ENCODE data around the gene PERM1.
"Not testable (repeated sequence)": the region's sequence is repeated elsewhere in the genome, so short reads cannot be mapped to it uniquely, and the experiment has no call there.

The PERM1 gene

DNA sequence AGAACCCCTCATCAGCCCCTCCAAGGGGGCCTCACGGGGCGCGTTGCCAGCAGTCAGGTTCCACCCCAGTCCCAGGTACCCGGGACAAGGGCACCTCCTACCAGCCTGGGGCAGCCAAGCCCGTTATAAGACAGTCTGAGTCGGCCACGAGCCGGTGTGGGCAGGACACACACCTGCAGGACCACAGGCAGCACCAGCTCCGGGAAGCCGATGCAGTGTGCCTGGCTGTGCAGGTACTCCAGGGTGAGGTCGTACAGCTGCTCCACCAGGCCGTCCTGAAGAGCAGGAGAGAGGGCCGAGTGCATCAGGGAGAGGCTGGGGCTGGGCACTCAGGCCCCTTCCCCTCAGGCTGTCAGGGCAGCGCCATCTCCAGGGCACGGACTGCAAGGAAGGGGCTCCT, 33.9 kb downstream of the PERM1 start:
- no peak for DNase-seq (ENCODE audit: low read depth, low spot score)

DNA sequence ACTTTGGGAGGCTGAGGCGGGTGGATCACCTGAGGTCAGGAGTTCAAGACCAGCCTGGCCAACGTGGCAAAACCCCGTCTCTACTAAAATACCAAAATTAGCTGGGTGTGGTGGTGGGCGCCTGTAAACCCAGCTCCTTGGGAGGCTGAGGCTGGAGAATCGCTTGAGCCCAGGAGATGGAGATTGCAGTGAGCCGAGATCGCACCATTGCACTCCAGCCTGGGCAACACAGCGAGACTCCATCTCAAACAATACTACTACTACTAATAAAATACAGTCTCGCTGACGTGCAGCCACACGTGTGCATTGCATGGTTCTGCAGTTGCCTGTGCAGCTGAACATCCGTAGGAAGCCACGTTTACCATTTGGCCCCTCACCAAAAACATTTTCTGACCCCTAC, 35.1 kb downstream of the PERM1 start:
- not testable (repeated sequence) for DNase-seq (ENCODE audit: low read depth, low spot score)

DNA sequence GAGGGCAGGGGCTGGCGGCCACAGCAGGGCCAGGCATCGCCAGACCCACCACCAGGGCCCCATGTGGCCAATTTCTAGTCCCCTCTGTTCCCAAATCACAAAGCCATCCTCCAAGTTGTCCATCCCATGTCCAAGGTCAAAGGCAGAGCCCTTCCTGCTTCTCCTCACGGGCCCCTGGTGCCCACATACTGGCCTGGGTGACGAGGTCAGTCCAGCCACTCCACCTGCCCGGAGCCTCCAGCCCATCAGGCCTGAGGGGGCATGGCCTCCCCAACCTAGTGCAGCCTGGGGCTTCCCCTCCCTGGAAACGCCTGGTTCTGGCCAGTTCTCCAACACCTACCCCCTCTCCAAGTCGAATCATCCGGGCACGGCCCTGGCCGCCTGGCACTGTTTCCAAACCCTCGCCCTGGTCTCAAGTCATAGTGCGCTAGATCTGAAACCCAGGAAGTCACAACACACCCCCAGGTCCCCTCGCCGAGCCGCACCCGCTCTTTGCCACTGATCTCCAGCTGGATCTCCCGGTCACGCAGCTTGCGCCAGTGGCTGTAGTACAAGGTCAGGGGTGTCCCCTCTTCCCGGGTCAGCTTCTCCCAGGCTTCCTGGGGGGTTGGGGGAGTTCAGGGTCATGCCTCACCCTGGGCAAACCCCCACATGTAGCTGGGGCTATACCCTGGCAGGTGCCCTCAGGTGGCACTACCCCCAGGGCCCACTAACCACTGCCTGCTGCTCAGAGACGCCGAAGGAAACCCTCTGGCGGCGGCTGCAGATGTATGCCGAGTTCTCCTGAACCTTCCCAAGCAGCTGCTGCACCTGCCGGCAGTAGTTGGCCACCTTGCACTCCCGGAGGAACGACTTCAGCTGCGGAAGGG, 36.0 kb downstream of the PERM1 start:
- no peak for DNase-seq (ENCODE audit: low read depth, low spot score)

DNA sequence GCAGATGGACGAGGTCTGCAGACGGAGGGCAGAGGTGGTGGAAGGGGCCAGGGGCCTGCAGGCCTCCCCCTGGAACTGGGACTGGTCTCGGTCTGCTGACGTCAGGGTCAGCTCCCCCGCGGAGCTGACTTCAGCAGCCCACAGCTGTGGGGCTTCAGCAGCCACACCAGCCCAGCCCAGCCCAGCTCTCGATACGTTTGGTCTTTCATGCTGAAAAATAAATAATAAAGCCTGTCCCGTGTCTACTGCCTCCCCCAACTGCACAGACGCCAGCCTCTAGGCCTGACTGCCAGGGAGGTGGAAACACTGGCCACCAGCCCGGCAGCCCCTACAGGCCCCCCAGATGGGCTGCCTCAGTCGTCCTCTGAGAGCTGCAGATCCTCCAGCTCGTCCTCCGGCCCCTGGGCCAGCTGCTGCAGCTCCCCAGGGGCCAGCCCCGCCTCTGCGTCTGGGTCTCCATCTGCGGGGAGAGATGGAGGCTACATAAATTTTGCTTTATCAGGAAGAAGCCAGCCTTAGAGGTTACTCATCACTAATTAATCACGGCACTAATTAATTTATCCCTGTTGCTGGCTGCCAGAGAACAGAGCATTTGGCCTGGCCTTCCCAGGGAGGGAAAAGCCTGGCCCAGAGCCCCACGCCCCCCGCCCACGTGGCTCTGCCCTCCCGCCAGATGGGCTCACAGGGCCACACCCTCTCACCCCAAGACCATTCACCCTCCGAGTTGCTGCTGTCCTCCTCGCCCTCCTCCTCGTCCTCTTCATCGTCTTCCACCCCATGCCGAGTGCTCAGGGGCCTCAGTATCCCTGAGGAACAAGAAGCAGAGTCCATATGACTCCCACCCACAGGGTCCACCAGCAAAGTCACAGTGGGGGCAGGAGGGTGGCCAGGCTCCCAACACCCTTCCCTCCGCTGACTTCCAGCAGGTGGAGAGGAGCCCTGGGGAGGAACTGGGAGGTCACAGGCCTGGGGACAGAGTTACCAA, 37.3 kb downstream of the PERM1 start:
- no peak for DNase-seq (ENCODE audit: low read depth, low spot score)

DNA sequence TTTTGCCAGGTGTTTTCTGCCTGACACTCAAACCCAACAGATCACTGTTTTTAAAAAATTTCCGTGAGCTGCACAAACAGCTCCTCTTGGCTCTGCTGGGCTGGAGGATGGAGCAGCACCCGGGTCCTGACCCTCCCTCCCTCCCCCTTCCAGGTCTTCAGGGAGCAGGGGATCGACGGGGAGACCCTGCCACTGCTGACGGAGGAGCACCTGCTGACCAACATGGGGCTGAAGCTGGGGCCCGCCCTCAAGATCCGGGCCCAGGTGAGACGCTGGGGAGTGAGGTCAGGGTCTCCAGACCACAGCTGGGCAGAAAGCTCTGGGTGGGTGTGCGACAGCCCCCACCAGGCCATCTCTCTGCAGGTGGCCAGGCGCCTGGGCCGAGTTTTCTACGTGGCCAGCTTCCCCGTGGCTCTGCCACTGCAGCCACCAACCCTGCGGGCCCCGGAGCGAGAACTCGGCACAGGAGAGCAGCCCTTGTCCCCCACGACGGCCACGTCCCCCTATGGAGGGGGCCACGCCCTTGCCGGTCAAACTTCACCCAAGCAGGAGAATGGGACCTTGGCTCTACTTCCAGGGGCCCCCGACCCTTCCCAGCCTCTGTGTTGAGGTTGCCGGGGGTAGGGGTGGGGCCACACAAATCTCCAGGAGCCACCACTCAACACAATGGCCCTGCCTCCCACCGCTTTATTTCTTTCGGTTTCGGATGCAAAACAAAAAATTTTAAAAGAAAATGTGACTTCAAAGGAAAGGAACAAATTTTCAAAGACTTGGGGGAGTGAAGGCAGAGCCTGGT, 38.1 kb downstream of the PERM1 start:
- no peak for DNase-seq (ENCODE audit: low read depth, low spot score)

DNA sequence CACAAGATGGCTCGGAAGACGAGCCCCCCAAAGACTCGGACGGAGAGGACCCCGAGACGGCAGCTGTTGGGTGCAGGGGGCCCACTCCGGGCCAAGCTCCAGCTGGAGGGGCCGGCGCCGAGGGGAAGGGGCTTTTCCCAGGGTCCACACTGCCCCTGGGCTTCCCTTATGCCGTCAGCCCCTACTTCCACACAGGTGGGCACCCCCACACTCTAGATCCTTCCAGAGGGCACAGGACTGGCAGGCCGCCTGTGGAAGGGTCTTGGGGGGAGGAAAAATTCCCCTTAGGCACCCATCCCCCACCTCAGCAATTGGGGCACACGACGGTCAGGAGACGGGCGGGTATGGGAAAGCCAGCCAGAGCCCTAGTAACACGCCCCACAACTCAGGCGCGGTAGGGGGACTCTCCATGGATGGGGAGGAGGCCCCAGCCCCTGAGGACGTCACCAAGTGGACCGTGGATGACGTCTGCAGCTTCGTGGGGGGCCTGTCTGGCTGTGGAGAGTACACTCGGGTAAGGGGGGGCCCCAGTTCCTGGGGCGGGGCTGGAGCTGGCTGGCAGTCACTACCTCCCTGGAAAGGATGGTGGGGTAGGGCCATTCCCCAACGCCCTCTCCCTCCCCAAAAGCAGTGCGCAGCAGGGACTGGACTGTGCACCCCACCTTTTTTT, 38.9 kb downstream of the PERM1 start:
- no peak for DNase-seq (ENCODE audit: low read depth, low spot score)

DNA sequence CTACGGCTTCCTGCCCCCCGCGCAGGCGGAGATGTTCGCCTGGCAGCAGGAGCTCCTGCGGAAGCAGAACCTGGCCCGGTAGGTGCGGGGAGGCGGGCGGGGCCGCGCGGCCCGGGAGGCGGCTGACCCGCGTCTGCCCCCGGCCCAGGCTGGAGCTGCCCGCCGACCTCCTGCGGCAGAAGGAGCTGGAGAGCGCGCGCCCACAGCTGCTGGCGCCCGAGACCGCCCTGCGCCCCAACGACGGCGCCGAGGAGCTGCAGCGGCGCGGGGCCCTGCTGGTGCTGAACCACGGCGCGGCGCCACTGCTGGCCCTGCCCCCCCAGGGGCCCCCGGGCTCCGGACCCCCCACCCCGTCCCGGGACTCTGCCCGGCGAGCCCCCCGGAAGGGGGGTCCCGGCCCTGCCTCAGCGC, 39.5 kb downstream of the PERM1 start:
- no peak for DNase-seq (ENCODE audit: low read depth, low spot score)

DNA sequence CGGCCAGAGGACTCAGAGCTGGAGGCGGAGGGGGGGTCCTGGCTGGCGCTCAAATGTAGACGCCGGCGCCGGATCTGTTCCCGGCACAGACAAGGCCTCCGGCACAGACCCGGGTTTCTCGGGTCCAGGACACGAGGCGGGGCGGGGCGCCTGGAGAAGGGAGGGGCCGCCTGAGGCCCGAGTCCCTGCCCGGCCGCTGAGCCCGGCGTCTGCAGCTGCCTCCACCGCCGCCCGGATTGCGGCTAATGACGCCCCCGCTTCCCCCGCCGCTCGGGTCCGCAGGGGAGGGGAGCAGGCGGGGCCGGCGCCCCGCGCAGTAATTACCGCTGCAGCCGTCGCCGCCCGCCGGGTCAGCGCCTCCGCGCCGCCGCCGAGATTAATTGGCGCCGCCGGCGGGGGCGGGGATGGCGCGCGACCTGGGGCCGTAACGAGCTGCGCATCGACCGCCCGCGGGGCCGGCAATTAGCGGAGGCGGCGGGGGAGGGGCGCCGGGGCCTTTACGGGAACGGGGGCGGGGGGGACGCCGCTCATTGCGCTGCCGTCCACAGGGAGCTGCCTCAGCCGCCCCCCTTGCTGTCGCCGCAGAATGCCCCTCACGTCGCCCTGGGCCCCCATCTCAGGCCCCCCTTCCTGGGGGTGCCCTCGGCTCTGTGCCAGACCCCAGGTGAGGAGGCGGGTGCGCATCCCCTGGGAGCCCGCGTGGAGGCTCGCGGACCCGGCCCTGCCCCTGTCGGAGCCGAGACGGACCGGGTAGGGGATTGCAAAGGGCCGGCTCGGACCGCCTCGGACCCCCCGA, 40.1 kb downstream of the PERM1 start:
- no peak for DNase-seq (ENCODE audit: low read depth, low spot score)

DNA sequence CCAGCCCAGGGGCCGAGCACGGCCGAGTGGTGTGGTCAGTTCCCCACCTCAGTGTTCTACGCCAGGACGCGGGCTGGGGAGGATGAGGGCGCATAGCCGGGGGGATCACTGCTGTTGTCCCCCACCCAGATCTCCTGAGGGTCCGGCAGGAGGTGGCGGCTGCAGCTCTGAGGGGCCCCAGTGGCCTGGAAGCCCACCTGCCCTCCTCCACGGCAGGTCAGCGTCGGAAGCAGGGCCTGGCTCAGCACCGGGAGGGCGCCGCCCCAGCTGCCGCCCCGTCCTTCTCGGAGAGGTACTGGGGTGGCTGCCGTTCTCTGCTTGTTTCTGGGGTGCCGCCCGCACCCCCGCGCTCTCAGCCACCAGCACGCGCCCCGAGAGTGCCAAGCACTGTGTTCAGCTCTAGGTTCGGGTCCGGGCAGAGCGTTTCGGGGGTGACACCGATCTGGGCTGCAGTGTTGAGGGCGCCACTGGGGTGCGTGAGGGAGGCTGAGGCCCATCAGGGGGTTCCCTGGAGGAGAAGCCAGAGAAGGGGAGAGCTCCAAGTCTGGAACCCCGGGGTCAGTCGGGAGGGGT, 40.8 kb downstream of the PERM1 start:
- no peak for DNase-seq (ENCODE audit: low read depth, low spot score)

DNA sequence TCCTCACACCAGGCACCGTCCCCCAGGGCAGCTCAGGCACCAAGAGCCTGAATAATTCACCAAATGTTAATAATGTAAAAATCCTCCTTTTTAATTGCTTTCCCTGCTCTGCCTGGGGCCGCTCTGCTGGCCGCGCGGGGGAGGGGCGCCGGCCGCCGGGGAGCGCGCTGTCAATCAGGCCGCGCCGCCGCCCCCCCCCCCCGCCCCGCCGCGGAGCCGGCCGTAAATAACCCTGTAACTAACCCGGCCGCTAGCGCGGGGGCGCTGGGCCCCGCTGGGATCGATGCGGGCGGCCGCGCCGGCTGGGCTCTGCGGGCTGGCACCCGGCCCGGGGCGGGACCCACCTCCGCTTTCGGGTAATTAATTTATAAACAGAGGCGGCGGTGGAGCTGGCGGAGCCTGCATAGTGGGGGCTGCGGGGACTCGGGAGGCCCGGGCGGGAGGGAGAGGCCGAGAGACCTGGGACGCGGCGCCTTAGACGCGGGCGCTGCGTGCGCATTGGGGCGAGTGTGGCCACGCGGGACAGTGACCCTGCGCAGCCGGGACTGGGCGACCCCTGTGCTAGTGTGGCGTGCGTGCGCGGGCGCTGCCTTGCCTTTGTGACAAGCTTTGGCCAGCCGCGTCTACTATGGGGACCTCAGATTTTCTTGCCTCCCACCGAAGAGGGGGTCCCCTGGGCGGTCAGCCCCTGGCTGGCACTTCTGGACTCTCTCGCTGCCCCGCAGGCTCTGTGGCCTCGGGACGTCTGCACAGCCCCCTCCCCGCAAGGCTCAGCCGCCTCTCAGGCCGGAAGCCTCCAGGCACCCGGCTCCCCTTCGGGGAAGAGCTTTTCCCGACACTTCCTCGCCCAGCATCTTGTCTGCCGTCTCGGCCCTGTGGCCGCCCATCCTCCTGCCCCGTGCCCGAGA, 41.5 kb downstream of the PERM1 start:
- no peak for DNase-seq (ENCODE audit: low read depth, low spot score)

DNA sequence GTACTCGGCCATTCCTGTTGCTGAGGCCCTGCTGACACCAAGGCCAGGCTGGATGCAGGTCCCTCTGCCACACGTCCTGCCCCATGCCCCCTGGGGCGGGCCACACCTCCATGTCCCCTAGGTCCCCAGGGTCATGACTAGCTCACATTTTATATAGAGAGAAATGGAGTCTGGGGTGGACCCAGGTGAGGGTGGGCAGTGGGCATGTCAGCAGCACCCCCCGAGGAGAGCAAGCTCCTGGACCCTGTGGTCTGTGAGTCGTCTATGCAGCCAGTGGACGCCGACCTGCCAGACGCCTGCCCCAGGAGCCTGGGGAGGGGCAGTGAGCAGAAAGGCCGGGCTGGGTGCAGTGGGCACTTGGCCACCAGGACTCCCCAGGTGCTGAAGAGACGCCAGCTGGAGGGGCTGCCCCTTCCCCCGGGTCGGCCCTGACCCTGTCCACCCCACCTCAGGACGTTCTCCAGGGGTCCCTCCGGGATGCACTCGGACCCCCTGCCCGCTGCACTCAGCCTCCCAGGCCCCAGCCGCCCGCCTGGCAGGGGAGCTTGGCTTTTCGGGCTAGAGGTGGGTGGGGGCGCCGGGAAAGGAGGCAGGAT, 42.3 kb downstream of the PERM1 start:
- DNase-seq (ENCODE audit: low read depth, low spot score): no peak

DNA sequence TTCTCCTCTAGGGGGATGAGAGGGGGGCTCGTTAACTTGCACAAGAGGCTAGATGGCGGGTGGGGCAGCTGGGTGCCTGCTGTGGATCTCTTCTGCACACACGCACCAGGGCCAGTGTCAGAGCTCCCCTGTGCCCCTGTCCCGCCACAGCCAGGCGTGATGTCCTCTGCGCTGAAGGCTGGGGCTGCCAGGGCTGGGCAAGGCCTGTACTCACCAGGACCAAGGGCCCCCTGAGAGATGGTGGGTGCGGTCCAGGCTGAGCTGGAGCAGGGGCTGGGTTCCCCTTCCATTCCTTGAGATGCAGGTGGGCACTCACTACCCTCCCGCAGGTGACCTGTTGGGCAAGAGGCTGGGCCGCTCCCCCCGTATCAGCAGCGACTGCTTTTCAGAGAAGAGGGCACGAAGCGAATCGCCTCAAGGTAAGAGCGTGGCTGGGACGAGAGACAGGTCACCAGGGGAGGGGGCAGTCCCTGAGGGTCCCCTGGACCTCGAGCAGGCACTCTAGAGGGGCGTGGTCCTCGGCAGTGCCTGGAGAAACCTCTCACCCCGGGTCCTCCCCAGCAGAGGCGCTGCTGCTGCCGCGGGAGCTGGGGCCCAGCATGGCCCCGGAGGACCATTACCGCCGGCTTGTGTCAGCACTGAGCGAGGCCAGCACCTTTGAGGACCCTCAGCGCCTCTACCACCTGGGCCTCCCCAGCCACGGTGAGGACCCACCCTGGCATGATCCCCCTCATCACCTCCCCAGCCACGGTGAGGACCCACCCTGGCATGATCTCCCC, 43.0 kb downstream of the PERM1 start:
- no peak for DNase-seq (ENCODE audit: low read depth, low spot score)

DNA sequence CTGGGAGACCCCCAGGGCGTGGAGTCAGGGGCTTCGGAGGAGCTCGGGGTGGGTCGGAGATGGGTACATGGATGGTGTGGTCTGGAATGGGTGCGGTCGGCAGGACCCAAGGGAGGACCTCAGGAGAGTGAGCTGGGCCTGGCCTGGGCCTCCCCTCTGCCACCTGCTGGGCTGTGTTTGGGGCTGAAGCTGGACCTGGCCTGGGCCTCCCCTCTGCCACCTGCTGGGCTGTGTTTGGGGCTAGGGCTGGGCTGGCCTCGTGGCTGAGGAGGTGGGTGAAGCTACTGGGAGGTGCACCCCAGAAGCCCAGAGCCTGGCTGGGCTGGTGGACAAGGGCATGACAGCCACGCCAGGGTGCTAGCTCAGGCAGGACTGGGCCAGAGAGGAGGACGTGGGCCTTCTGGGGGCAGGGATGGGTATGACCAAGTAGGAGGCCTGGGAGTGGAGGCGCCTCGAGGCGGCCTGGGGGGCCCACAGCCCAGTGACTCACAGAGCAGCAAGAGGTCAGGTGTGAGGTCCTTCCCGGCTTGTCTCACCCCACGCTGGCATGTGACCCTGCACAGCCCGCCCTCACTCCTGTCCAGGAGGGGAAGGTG, 43.7 kb downstream of the PERM1 start:
- DNase-seq (ENCODE audit: low read depth, low spot score): no peak

DNA sequence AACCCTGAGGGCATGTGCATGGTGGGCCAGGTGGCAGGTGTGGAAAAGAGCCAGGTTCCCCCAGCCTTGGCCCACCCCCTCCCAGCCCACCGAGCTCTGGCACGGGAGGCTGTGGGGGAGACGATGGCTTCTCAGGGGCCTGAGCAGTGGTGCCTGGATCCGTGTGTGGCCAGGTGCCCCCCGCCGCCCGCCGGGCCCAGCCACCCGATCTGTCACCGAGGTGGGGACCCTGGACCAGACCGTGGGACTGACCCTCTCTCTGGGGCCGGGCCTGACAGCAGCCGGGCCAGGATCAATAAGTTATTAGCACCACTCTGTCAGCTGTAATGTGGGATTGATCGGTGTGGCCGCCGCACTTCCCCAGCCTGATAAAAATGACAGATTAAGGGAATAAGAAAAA, 44.4 kb downstream of the PERM1 start:
- no peak for DNase-seq (ENCODE audit: low read depth, low spot score)

DNA sequence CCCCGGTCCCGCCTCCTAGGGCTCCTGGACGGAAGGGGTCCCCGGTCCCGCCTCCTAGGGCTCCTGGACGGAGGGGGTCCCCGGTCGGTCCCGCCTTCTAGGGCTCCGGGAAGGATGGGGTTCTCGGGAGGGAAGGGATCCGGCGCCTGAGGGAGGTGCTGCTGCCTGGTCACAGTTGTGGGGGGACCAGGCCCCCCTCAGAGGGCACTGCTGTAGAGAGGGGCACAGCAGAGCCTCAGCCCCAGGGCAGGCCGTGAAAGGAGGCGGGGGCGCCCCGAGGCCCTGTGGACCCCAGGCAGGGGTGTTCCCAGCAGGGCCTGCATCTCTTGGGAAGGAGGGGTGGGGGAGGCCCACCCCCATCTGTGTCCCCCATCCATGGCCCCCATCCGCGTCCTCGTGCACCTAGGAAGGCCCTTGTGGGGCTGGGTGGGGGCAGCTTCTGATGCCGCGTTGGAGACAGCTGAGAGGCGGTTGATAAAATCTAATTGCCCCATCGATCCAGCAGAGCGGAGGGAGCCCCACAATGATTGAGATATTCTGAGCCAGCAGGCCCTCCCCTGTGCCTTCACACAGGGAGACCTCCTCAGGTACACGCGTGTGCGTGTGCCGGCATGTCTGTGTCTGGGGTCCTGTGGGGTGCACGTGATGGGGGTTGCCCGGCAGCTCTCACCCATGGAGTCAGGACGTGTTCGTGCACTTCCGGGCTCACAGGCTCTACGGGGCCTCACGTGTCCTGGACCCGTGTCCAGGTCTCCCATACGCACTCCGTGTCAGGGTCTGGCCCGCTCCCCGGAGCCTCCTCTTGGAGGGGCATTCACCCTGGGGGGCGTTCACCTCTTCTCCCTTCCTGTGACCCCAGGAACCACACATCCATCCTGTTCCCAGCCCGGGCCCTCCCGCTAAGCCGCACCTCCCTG, 45.3 kb downstream of the PERM1 start:
- DNase-seq (ENCODE audit: low read depth, low spot score): no peak

DNA sequence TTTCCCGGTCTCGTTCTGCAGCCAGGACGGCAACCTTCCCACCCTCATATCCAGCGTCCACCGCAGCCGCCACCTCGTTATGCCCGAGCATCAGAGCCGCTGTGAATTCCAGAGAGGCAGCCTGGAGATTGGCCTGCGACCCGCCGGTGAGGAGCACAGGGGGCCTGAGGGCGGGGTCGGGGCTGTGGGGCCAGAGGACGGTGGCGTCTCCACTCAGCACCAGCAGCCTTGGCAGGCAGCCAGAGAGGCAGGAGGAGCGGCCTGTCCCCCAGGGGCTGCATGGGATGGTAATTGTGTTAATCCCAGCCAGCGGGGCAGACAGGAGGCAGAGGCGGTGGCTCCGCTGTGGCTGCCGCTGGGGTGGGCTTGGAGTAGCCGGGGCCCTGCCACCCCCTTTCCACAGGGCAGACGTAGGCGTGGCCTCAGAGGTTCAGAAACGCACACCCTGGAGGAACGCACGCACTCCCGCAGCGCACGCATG, 46.1 kb downstream of the PERM1 start:
- no peak for DNase-seq (ENCODE audit: low read depth, low spot score)
